Measurements from ENCODE around the gene SLCO2A1. TPM values are rescaled to one million over a fixed set of nuclear protein-coding genes. Genes with fewer than 3 reads are reported as not detected.

SLCO2A1 gene
- total and polyA plus RNA-seq, 2 of the 4 experiments (the other 2 are of a cell fraction), result under 0.01 to 1.5 TPM

- no peak overlapping the region for H2BK20ac ChIP-seq (ENCODE audit: low read depth, low read length)
- CTCF ChIA-PET, result no interaction called here
Observed at GRCh38 chr3:133948131-133948810, 81.5 kb downstream of the SLCO2A1 start.

More at GRCh38 chr3:133948131-133948810, 81.5 kb downstream of the SLCO2A1 start:
- Histone ChIP-seq H2BK5ac (ENCODE audit: low read depth, low read length, poor library complexity, severe bottlenecking) (no peak overlapping the region), H3K9me3 (ENCODE audit: control insufficient read depth, insufficient read depth, low read length) (peaks cover 6% of the 10 kb centered on the region; the same call in 1 of the 2 replicates), H3K56ac (ENCODE audit: extremely low read depth, insufficient read depth, low read length) (no peak overlapping the region), H3K9me1 (ENCODE audit: insufficient read depth, low read length) (peaks cover 23% of the 10 kb centered on the region), H4K20me1 (ENCODE audit: insufficient read depth, low read length) (peaks cover 10% of the 10 kb centered on the region), H3K18ac (ENCODE audit: low read depth, low read length) (no peak overlapping the region), H3K27ac (ENCODE audit: insufficient read depth, low read length) (no peak overlapping the region), H3K23ac (ENCODE audit: low read depth, low read length) (no peak overlapping the region), H2AFZ (replicated peaks; ENCODE audit: low read length, poor library complexity) (no peak overlapping the region), H3K14ac (replicated peaks; ENCODE audit: low read depth, low read length) (no peak overlapping the region), H3K4me2 (ENCODE audit: low read depth, low read length) (no peak overlapping the region), H4K8ac (ENCODE audit: low read depth in 2 of 2, low read length in 2 of 2) (no peak overlapping the region), H2BK120ac (ENCODE audit: low read depth, low read length) (no peak overlapping the region), H3K79me1 (ENCODE audit: low read depth in 1 of 2, low read length in 2 of 2) (no peaks in the 10 kb centered on the region; a peak in 1 of 4 replicates), H3K36me3 (ENCODE audit: control insufficient read depth, insufficient read depth, low read length) (no peaks in the 10 kb centered on the region), H3K4me1 (ENCODE audit: control insufficient read depth, insufficient read depth, low read length) (peaks cover 18% of the 10 kb centered on the region), H4K91ac (ENCODE audit: insufficient read depth, low read depth, low read length) (no peak overlapping the region), H3K9ac (ENCODE audit: low read depth, low read length) (no peak overlapping the region), H2AK5ac (ENCODE audit: low read depth, low read length) (no peak overlapping the region), H3K4ac (ENCODE audit: low read depth, low read length) (no peak overlapping the region), H3K4me3 (ENCODE audit: insufficient read depth, low read depth, low read length) (no peak overlapping the region), H3K27me3 (ENCODE audit: control insufficient read depth, insufficient read depth, low read length) (no peaks in the 10 kb centered on the region), H2BK15ac (ENCODE audit: low read depth, low read length) (no peak overlapping the region), H2AK9ac (replicated peaks; ENCODE audit: low read depth, low read length, poor library complexity) (no peak overlapping the region), H4K5ac (ENCODE audit: low read depth, low read length) (no peak overlapping the region)
- intact Hi-C loops (cut with micrococcal nuclease), result no loop called here
- dilution Hi-C loops (cut with HindIII; ENCODE audit: low sequenced_read_pairs, unreplicated experiment), result no loop called here
- BruUV-seq (replicated peaks), result no TSS peak
- TF ChIP-seq MAZ (IDR thresholded peaks at IDR 0.05; ENCODE audit: borderline replicate concordance, low read depth, low read length) (no peak), MAFK (IDR thresholded peaks at IDR 0.05; ENCODE audit: low read depth, low read length) (no peak), RCOR1 (IDR thresholded peaks at IDR 0.05; ENCODE audit: insufficient replicate concordance, low read length) (no peak), ELK1 (IDR thresholded peaks at IDR 0.05; ENCODE audit: borderline replicate concordance, low read depth, low read length) (no peak), MXI1 (IDR thresholded peaks at IDR 0.05; ENCODE audit: borderline replicate concordance, low read depth, low read length) (no peak), BHLHE40 (IDR thresholded peaks at IDR 0.05; ENCODE audit: low read depth, low read length) (no peak), POLR2A (IDR thresholded peaks at IDR 0.05; ENCODE audit: low read depth, low read length) (no peak), RAD21 (IDR thresholded peaks at IDR 0.05; ENCODE audit: low read length) (no peak), FOS (IDR thresholded peaks at IDR 0.05; ENCODE audit: low read depth, low read length) (no peak), SMC3 (IDR thresholded peaks at IDR 0.05; ENCODE audit: low read depth, low read length) (no peak), RFX5 (IDR thresholded peaks at IDR 0.05; ENCODE audit: low read depth, low read length) (no peak), NFE2L2 (IDR thresholded peaks at IDR 0.05; ENCODE audit: low read depth, low read length) (no peak), CTCF (conservative IDR thresholded peaks at IDR 0.05; ENCODE audit: low read depth, low read length) (no peak), USF2 (IDR thresholded peaks at IDR 0.05; ENCODE audit: low read depth, low read length) (no peak), CHD1 (IDR thresholded peaks at IDR 0.05; ENCODE audit: low read depth, low read length) (no peak), CEBPB (IDR thresholded peaks at IDR 0.05; ENCODE audit: low read depth, low read length) (no peak)
- no peak for DNase-seq
- in situ Hi-C loops (cut with MboI; ENCODE audit: low sequenced_read_pairs), result loop anchor here (25.0 kb wide), 1 partner anchor 1211 kb away; no protein-coding TSS in a partner anchor
- POLR2A ChIA-PET (ENCODE audit: unreplicated experiment), result no interaction called here
- WGBS, 2 experiments (ENCODE audit: extremely low coverage in 2 of 2, insufficient read length in 1 of 2), result 100% methylated on average over 4 of the region's 9 CpGs; no CpG with 5 or more reads in 1 of the 2 experiments
- no peak for ATAC-seq (ENCODE audit: low read depth)
